ENCODE measurements around the gene RPL28. TPM values are rescaled to one million over a fixed set of nuclear protein-coding genes. Genes with fewer than 3 reads are reported as not detected.

The RPL28 gene
- total and polyA plus RNA-seq, 2 of the 13 experiments (the other 11 are each of a cell fraction or from before 2014, with no cell fraction given): 105 to 420 TPM

DNA sequence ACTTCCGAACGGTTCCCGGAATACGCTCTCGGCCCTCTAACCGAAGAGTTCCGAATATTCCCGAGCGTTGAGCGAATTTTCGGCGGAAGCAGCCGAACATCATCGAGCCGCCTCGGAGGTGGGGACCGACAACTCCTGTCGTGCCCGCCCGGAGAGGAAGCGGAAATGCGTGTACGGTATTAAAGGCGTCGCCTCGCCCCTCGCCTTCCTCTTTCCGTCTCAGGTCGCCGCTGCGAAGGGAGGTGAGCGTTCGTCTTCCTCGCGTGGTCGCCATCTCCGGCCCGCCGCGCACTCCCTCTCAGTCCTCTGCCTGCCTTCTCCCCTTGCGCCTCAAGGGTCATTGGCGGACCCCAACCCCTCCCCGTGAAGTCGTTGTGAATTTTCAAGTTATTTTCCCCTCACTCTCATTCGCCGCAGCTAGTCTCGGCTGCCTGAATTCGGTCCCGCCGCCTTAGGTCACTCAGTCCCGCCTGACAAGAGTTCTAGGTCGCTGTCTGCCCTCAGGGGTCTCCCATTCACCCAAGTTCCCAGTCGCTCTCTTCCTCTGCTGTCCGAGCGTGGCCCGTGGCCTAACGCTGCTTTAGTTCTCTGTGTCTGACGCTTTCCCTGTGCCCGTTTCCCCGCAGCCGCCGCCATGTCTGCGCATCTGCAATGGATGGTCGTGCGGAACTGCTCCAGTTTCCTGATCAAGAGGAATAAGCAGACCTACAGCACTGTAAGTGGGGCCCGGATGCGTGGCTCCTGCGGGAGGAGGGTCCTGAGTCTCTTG lies at the start of gene RPL28 (continued):
- peak; percentile 100 for TF ChIP-seq POLR2AphosphoS5 (IDR thresholded peaks at IDR 0.05; ENCODE audit: low read depth, low read length)
- 0 out of 2 replicates have a peak, but pooled peaks have one; percentile 42 for TF ChIP-seq ZBTB1 (CRISPR knock-in tag; IDR thresholded peaks at IDR 0.05; ENCODE audit: borderline replicate concordance)
- no peak for TF ChIP-seq ZKSCAN1 (IDR thresholded peaks at IDR 0.05; ENCODE audit: low read length)
- TF ChIP-seq ZNF510 (CRISPR knock-in tag; IDR thresholded peaks at IDR 0.05; ENCODE audit: low read depth): 0 out of 2 replicates have a peak, but pooled peaks have one; percentile 57
- TF ChIP-seq, protein P1, sequence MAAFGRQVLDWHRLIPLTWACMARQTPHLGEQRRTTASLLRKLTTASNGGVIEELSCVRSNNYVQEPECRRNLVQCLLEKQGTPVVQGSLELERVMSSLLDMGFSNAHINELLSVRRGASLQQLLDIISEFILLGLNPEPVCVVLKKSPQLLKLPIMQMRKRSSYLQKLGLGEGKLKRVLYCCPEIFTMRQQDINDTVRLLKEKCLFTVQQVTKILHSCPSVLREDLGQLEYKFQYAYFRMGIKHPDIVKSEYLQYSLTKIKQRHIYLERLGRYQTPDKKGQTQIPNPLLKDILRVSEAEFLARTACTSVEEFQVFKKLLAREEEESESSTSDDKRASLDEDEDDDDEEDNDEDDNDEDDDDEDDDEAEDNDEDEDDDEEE (CRISPR knock-in tag; IDR thresholded peaks at IDR 0.05): peak; percentile 96
- peak; percentile 73 for TF ChIP-seq MED8 (CRISPR knock-in tag; IDR thresholded peaks at IDR 0.05; ENCODE audit: insufficient replicate concordance)
- TF ChIP-seq, protein P2, sequence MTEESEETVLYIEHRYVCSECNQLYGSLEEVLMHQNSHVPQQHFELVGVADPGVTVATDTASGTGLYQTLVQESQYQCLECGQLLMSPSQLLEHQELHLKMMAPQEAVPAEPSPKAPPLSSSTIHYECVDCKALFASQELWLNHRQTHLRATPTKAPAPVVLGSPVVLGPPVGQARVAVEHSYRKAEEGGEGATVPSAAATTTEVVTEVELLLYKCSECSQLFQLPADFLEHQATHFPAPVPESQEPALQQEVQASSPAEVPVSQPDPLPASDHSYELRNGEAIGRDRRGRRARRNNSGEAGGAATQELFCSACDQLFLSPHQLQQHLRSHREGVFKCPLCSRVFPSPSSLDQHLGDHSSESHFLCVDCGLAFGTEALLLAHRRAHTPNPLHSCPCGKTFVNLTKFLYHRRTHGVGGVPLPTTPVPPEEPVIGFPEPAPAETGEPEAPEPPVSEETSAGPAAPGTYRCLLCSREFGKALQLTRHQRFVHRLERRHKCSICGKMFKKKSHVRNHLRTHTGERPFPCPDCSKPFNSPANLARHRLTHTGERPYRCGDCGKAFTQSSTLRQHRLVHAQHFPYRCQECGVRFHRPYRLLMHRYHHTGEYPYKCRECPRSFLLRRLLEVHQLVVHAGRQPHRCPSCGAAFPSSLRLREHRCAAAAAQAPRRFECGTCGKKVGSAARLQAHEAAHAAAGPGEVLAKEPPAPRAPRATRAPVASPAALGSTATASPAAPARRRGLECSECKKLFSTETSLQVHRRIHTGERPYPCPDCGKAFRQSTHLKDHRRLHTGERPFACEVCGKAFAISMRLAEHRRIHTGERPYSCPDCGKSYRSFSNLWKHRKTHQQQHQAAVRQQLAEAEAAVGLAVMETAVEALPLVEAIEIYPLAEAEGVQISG (CRISPR knock-in tag; IDR thresholded peaks at IDR 0.05): peak; percentile 88
- TF ChIP-seq, protein P3, sequence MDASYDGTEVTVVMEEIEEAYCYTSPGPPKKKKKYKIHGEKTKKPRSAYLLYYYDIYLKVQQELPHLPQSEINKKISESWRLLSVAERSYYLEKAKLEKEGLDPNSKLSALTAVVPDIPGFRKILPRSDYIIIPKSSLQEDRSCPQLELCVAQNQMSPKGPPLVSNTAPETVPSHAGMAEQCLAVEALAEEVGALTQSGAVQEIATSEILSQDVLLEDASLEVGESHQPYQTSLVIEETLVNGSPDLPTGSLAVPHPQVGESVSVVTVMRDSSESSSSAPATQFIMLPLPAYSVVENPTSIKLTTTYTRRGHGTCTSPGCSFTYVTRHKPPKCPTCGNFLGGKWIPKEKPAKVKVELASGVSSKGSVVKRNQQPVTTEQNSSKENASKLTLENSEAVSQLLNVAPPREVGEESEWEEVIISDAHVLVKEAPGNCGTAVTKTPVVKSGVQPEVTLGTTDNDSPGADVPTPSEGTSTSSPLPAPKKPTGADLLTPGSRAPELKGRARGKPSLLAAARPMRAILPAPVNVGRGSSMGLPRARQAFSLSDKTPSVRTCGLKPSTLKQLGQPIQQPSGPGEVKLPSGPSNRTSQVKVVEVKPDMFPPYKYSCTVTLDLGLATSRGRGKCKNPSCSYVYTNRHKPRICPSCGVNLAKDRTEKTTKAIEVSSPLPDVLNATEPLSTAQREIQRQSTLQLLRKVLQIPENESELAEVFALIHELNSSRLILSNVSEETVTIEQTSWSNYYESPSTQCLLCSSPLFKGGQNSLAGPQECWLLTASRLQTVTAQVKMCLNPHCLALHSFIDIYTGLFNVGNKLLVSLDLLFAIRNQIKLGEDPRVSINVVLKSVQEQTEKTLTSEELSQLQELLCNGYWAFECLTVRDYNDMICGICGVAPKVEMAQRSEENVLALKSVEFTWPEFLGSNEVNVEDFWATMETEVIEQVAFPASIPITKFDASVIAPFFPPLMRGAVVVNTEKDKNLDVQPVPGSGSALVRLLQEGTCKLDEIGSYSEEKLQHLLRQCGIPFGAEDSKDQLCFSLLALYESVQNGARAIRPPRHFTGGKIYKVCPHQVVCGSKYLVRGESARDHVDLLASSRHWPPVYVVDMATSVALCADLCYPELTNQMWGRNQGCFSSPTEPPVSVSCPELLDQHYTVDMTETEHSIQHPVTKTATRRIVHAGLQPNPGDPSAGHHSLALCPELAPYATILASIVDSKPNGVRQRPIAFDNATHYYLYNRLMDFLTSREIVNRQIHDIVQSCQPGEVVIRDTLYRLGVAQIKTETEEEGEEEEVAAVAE (CRISPR knock-in tag; IDR thresholded peaks at IDR 0.05; ENCODE audit: borderline replicate concordance): peak; percentile 85
- no peak for TF ChIP-seq ZFP36 (IDR thresholded peaks at IDR 0.05; ENCODE audit: borderline replicate concordance, low read depth, low read length, partially characterized antibody)
- no peak for TF ChIP-seq NCOA1 (CRISPR knock-in tag; IDR thresholded peaks at IDR 0.05)
- no peak for TF ChIP-seq ZNF34 (CRISPR knock-in tag; IDR thresholded peaks at IDR 0.05; ENCODE audit: borderline replicate concordance)
- peak; percentile 65; the same call in 1 of the 2 replicates for TF ChIP-seq ZBTB38 (CRISPR knock-in tag; IDR thresholded peaks at IDR 0.05)
- TF ChIP-seq SP4 (CRISPR knock-in tag; IDR thresholded peaks at IDR 0.05): peak; percentile 78
- peak; percentile 93 for TF ChIP-seq IKZF4 (CRISPR knock-in tag; IDR thresholded peaks at IDR 0.05; ENCODE audit: borderline replicate concordance, low read depth, not compliant biosample characterization)
- TF ChIP-seq, protein P4, sequence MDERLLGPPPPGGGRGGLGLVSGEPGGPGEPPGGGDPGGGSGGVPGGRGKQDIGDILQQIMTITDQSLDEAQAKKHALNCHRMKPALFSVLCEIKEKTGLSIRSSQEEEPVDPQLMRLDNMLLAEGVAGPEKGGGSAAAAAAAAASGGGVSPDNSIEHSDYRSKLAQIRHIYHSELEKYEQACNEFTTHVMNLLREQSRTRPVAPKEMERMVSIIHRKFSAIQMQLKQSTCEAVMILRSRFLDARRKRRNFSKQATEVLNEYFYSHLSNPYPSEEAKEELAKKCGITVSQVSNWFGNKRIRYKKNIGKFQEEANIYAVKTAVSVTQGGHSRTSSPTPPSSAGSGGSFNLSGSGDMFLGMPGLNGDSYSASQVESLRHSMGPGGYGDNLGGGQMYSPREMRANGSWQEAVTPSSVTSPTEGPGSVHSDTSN (CRISPR knock-in tag; IDR thresholded peaks at IDR 0.05): no peak

All from HepG2 (cell line).